Measurements from ENCODE around the gene KCNIP1.
A peak's percentile ranks its signal among the peaks of the same experiment; 100 is the strongest.

KCNIP1 gene

DNA sequence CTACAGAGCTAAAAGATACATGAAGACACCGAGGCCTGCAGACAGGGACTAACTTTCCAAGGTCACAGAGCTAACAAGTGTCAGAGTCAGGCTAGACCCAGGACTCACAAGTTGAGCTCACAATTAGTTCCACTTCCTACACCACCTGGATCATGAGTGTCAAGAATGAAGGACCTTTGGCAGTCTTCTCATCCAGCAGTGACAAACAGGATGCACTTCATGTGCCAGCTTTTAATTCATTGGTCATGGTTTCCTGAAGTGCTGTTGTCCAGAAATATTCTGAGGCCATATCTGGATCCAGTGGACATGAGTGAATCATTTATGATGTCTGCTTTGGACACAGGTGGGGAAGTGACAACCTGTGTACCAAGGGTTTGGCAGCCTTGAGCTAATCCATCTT lies 77.4 kb downstream of the KCNIP1 start:
- Histone ChIP-seq H3K9ac (ENCODE audit: low read length) (no peak overlapping the region), H3K36me3 (ENCODE audit: control insufficient read depth in 1 of 2, insufficient read depth in 2 of 2, low read depth in 1 of 2, low read length in 2 of 2) (peaks cover 0 to 11% of the 10 kb centered on the region in 2 experiments), H2AK5ac (ENCODE audit: low read length, severe bottlenecking) (no peak overlapping the region), H2BK15ac (ENCODE audit: low read depth, poor library complexity, severe bottlenecking) (no peak overlapping the region), H3K79me1 (replicated peaks; ENCODE audit: low read length, poor library complexity, severe bottlenecking) (peaks cover 38% of the 10 kb centered on the region), H3K9me3 (ENCODE audit: control insufficient read depth, low read length) (peaks cover 12% of the 10 kb centered on the region), H2BK12ac (ENCODE audit: low read length in 2 of 2) (no peak overlapping the region), H3K23ac (ENCODE audit: low read length in 2 of 2) (no peak overlapping the region), H3K27me3 (ENCODE audit: control insufficient read depth in 1 of 2, insufficient read depth in 1 of 2, low read length in 2 of 2) (peaks cover 0 to 57% of the 10 kb centered on the region in 2 experiments), H3K4me2 (ENCODE audit: low read length, poor library complexity, severe bottlenecking) (no peak overlapping the region), H2BK120ac (ENCODE audit: low read depth, low read length) (no peak overlapping the region), H3K14ac (ENCODE audit: low read length in 2 of 2) (no peak overlapping the region), H2BK5ac (ENCODE audit: low read depth, low read length, poor library complexity, severe bottlenecking) (no peak overlapping the region), H4K8ac (ENCODE audit: low read length) (no peak overlapping the region), H3K4me3 (ENCODE audit: insufficient read depth in 1 of 2, low read depth in 1 of 2, low read length in 2 of 2) (no peak overlapping the region), H3K4me1 (ENCODE audit: control insufficient read depth, insufficient read depth, low read depth, low read length) (peaks cover 3% of the 10 kb centered on the region), H3K27ac (ENCODE audit: low read length, poor library complexity, severe bottlenecking) (no peak overlapping the region), H2AFZ (ENCODE audit: low read depth, low read length) (no peak overlapping the region), H3K4ac (ENCODE audit: low read depth in 1 of 2, low read length in 2 of 2) (no peak overlapping the region), H4K91ac (ENCODE audit: low read length) (no peak overlapping the region), H3K18ac (ENCODE audit: low read depth in 1 of 2, low read length in 2 of 2) (no peak overlapping the region)
- WGBS = 85% methylated on average over 1 of the region's 1 CpG
- DNase-seq = no peak

DNA sequence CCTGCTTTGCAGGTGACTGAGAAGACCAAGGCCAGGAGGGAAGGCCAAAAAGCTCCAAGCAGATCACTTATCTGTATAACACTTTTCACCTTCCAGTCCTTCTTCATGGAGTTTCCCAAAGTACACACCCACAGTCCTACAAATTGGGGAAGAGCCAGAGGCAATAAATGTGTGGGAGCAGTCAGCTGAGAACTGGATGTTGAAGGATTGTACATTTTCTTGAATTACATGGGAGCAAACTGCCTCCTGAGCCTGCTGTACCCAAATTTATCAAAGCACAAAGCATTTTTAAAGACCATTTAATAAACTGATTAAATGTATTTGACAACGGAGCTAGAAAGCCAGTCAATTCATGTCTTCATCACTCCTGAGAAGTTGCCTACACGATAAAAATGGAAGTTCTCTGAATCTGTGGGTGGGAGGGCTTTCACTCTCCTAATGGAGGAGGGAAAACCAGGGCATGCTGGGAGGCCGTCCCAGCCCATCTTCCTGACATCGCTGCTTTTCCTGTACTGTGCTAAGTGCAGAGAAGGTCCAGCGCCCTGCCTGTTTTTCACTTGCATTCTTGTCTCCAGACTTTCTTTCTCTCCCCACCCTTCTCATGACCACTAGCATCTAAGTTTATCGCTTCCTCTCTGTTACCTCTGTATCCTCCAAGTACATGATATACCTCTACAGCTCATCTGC lies 79.0 kb downstream of the KCNIP1 start:
- Histone ChIP-seq H3K27me3 (ENCODE audit: control insufficient read depth in 1 of 2, insufficient read depth in 1 of 2, low read length in 2 of 2) (peaks cover 0 to 61% of the 10 kb centered on the region in 2 experiments), H4K8ac (ENCODE audit: low read length) (no peak overlapping the region), H2AFZ (ENCODE audit: low read depth, low read length) (no peak overlapping the region), H2AK5ac (ENCODE audit: low read length, severe bottlenecking) (no peak overlapping the region), H2BK5ac (ENCODE audit: low read depth, low read length, poor library complexity, severe bottlenecking) (no peak overlapping the region), H2BK12ac (ENCODE audit: low read length in 2 of 2) (no peak overlapping the region), H3K4me2 (ENCODE audit: low read length, poor library complexity, severe bottlenecking) (no peak overlapping the region), H3K9me3 (ENCODE audit: control insufficient read depth, low read length) (peaks cover 12% of the 10 kb centered on the region), H4K91ac (ENCODE audit: low read length) (no peak overlapping the region), H3K23ac (ENCODE audit: low read length in 2 of 2) (no peak overlapping the region), H3K4me3 (ENCODE audit: insufficient read depth in 1 of 2, low read depth in 1 of 2, low read length in 2 of 2) (no peak overlapping the region), H3K9ac (ENCODE audit: low read length) (no peak overlapping the region), H3K27ac (ENCODE audit: low read length, poor library complexity, severe bottlenecking) (no peak overlapping the region), H3K4me1 (ENCODE audit: control insufficient read depth, insufficient read depth, low read depth, low read length) (peaks cover 3% of the 10 kb centered on the region), H3K14ac (ENCODE audit: low read length in 2 of 2) (no peak overlapping the region), H3K18ac (ENCODE audit: low read depth in 1 of 2, low read length in 2 of 2) (no peak overlapping the region), H2BK120ac (ENCODE audit: low read depth, low read length) (no peak overlapping the region), H3K79me1 (replicated peaks; ENCODE audit: low read length, poor library complexity, severe bottlenecking) (peaks cover 43% of the 10 kb centered on the region), H3K4ac (ENCODE audit: low read depth in 1 of 2, low read length in 2 of 2) (no peak overlapping the region), H2BK15ac (ENCODE audit: low read depth, poor library complexity, severe bottlenecking) (no peak overlapping the region), H3K36me3 (ENCODE audit: control insufficient read depth in 1 of 2, insufficient read depth in 2 of 2, low read depth in 1 of 2, low read length in 2 of 2) (peaks cover 0 to 11% of the 10 kb centered on the region in 2 experiments)
- no peak for DNase-seq
- 85% methylated on average over 6 of the region's 6 CpGs for WGBS

DNA sequence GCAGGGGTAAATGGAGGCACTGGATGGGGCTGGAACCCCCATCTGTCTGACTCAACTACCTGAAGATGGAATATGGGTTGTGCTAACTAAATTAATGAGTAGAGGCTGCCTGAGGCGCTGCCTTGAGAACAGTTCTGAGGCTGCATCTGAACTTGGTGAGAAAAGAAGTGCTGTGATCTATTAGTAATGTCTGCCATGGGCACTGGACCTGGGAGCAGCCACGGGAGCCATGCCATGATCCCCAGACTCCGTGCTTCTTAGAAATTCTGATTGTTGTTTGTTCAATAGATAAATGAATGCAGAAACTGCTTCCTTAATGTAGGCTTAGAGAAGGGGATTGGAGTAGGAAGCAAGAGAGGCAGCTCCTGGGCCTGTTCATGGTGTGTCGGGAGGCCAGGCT lies 80.2 kb downstream of the KCNIP1 start:
- Histone ChIP-seq H4K91ac (ENCODE audit: low read length) (no peak overlapping the region), H2BK12ac (ENCODE audit: low read length in 2 of 2) (no peak overlapping the region), H3K23ac (ENCODE audit: low read length in 2 of 2) (no peak overlapping the region), H3K14ac (ENCODE audit: low read length in 2 of 2) (no peak overlapping the region), H3K79me1 (replicated peaks; ENCODE audit: low read length, poor library complexity, severe bottlenecking) (peaks cover 39% of the 10 kb centered on the region), H3K27ac (ENCODE audit: low read length, poor library complexity, severe bottlenecking) (no peak overlapping the region), H2BK5ac (ENCODE audit: low read depth, low read length, poor library complexity, severe bottlenecking) (no peak overlapping the region), H2BK120ac (ENCODE audit: low read depth, low read length) (no peak overlapping the region), H3K4me3 (ENCODE audit: insufficient read depth in 1 of 2, low read depth in 1 of 2, low read length in 2 of 2) (no peak overlapping the region), H3K27me3 (ENCODE audit: control insufficient read depth in 1 of 2, insufficient read depth in 1 of 2, low read length in 2 of 2) (peaks cover 0 to 59% of the 10 kb centered on the region in 2 experiments), H3K9me3 (ENCODE audit: control insufficient read depth, low read length) (peaks cover 5% of the 10 kb centered on the region), H3K18ac (ENCODE audit: low read depth in 1 of 2, low read length in 2 of 2) (no peak overlapping the region), H3K4me2 (ENCODE audit: low read length, poor library complexity, severe bottlenecking) (no peak overlapping the region), H2AFZ (ENCODE audit: low read depth, low read length) (no peak overlapping the region), H3K36me3 (ENCODE audit: control insufficient read depth in 1 of 2, insufficient read depth in 2 of 2, low read depth in 1 of 2, low read length in 2 of 2) (peaks cover 0 to 11% of the 10 kb centered on the region in 2 experiments), H3K9ac (ENCODE audit: low read length) (no peak overlapping the region), H2AK5ac (ENCODE audit: low read length, severe bottlenecking) (no peak overlapping the region), H2BK15ac (ENCODE audit: low read depth, poor library complexity, severe bottlenecking) (no peak overlapping the region), H3K4me1 (ENCODE audit: control insufficient read depth, insufficient read depth, low read depth, low read length) (peaks cover 3% of the 10 kb centered on the region), H3K4ac (ENCODE audit: low read depth in 1 of 2, low read length in 2 of 2) (no peak overlapping the region), H4K8ac (ENCODE audit: low read length) (no peak overlapping the region)
- 61% methylated on average over 4 of the region's 4 CpGs for WGBS
- no peak for DNase-seq

DNA sequence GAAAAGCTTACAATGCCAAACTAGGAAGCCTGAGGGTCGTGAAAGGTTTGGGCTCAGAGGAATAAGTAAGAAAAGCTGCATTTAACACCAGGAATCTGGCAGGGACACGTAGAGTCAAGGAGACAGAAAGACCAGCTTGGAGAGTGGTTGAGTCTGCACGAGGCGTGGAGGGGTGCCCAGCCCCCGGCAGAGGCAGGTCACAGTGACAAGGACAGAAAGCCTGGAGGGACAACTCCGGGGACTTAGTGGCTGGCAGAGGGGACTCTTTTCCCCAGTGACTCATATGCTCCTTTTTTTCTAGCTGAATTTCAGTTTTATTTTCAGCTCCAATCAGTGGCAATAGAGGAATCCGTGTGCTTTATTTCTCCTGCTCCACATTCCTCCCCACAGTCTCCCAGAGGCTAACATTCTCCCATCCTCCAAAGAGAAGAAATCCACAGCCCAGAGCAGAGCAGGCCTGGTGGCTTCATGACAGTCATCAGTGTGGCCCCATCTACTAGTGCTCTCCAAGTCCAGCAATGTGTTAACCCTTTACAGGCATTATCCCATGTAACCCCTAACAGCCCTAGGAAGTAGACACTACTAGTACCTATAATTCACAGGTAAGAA lies 80.7 kb downstream of the KCNIP1 start:
- Histone ChIP-seq H3K23ac (ENCODE audit: low read length in 2 of 2) (no peak overlapping the region), H4K8ac (ENCODE audit: low read length) (no peak overlapping the region), H3K36me3 (ENCODE audit: control insufficient read depth in 1 of 2, insufficient read depth in 2 of 2, low read depth in 1 of 2, low read length in 2 of 2) (peaks cover 0 to 12% of the 10 kb centered on the region in 2 experiments), H3K27me3 (ENCODE audit: control insufficient read depth in 1 of 2, insufficient read depth in 1 of 2, low read length in 2 of 2) (peaks cover 0 to 54% of the 10 kb centered on the region in 2 experiments), H2BK12ac (ENCODE audit: low read length in 2 of 2) (no peak overlapping the region), H3K18ac (ENCODE audit: low read depth in 1 of 2, low read length in 2 of 2) (no peak overlapping the region), H2AK5ac (ENCODE audit: low read length, severe bottlenecking) (peak overlapping the region; percentile 23), H3K4ac (ENCODE audit: low read depth in 1 of 2, low read length in 2 of 2) (no peak overlapping the region), H3K4me3 (ENCODE audit: insufficient read depth in 1 of 2, low read depth in 1 of 2, low read length in 2 of 2) (no peak overlapping the region), H3K4me2 (ENCODE audit: low read length, poor library complexity, severe bottlenecking) (no peak overlapping the region), H3K14ac (ENCODE audit: low read length in 2 of 2) (no peak overlapping the region), H2BK120ac (ENCODE audit: low read depth, low read length) (no peak overlapping the region), H2BK5ac (ENCODE audit: low read depth, low read length, poor library complexity, severe bottlenecking) (no peak overlapping the region), H3K9ac (ENCODE audit: low read length) (no peak overlapping the region), H3K9me3 (ENCODE audit: control insufficient read depth, low read length) (no peaks in the 10 kb centered on the region), H3K27ac (ENCODE audit: low read length, poor library complexity, severe bottlenecking) (no peak overlapping the region), H3K79me1 (replicated peaks; ENCODE audit: low read length, poor library complexity, severe bottlenecking) (peaks cover 39% of the 10 kb centered on the region), H2AFZ (ENCODE audit: low read depth, low read length) (no peak overlapping the region), H3K4me1 (ENCODE audit: control insufficient read depth, insufficient read depth, low read depth, low read length) (peaks cover 3% of the 10 kb centered on the region), H4K91ac (ENCODE audit: low read length) (no peak overlapping the region), H2BK15ac (ENCODE audit: low read depth, poor library complexity, severe bottlenecking) (no peak overlapping the region)
- WGBS = 41% methylated on average over 7 of the region's 7 CpGs
- DNase-seq = no peak
